ENCODE measurements around the gene AMACR. TPM values are rescaled to one million over a fixed set of nuclear protein-coding genes. Genes with fewer than 3 reads are reported as not detected.

AMACR gene
- total and polyA plus RNA-seq, 10 of the 15 experiments (the other 5 are each of a cell fraction or from before 2014, with no cell fraction given), result 2.6 to 20.4 (median 10.4) TPM

GRCh38 chr5:33978306-33978705 lies 29.5 kb downstream of the AMACR start:
- ChIA-PET POLR2A (no interaction called here), CTCF (interaction anchor here (1.1 to 3.1 kb wide), 2 partner anchors 8 to 20 kb away, joined by 4 to 12 read pairs; no protein-coding TSS in a partner anchor), RAD21 (ENCODE audit: unreplicated experiment) (interaction anchor here (1.0 kb wide), 1 partner anchor 8 kb away, joined by 3 read pairs; no protein-coding TSS in a partner anchor), SMC1A (ENCODE audit: uncharacterized antibody, unreplicated experiment) (interaction anchor here (1.2 kb wide), 1 partner anchor 19 kb away, joined by 7 read pairs; no protein-coding TSS in a partner anchor)
- Histone ChIP-seq H3K36me3 (ENCODE audit: control insufficient read depth in 2 of 2, insufficient read depth in 2 of 2, low read length in 1 of 2) (no peaks in the 10 kb centered on the region), H3K4me3 (no peak overlapping the region), H3K9me3 (replicated peaks; ENCODE audit: control insufficient read depth, insufficient read depth, low read length) (no peaks in the 10 kb centered on the region), H4K20me1 (ENCODE audit: control insufficient read depth, insufficient read depth) (no peaks in the 10 kb centered on the region), H3K79me2 (ENCODE audit: control insufficient read depth, insufficient read depth, low read length) (no peaks in the 10 kb centered on the region), H3K4me1 (ENCODE audit: control insufficient read depth, insufficient read depth, low read length) (peaks cover 7% of the 10 kb centered on the region), H2AFZ (ENCODE audit: control insufficient read depth, low read depth, low read length) (no peak overlapping the region), H3K4me2 (ENCODE audit: control insufficient read depth, insufficient read depth) (no peak overlapping the region), H3K27me3 (replicated peaks in 1 of 2; ENCODE audit: control insufficient read depth in 2 of 2, insufficient read depth in 2 of 2, low read length in 1 of 2) (no peaks in the 10 kb centered on the region), H3K9ac (ENCODE audit: control insufficient read depth, insufficient read depth, low read length) (no peak overlapping the region), H3K27ac (ENCODE audit: control insufficient read depth, insufficient read depth) (no peak overlapping the region)
- WGBS (ENCODE audit: insufficient coverage, insufficient replicate concordance, low lambda C conversion rate, missing lambda C conversion rate), result 60% methylated on average over 1 of the region's 1 CpG
- TF ChIP-seq HDAC2 (IDR thresholded peaks at IDR 0.05) (no peak), NFIC (IDR thresholded peaks at IDR 0.05; ENCODE audit: low read depth, low read length) (no peak), CBX5 (IDR thresholded peaks at IDR 0.05; ENCODE audit: low read depth) (no peak), JUND (IDR thresholded peaks at IDR 0.05; ENCODE audit: low read depth, low read length) (no peak), EP300 (IDR thresholded peaks at IDR 0.05; ENCODE audit: borderline replicate concordance in 1 of 2, control insufficient read depth in 1 of 2, low read depth in 2 of 2, low read length in 2 of 2) (no peak), MYC (IDR thresholded peaks at IDR 0.05; ENCODE audit: insufficient read depth, insufficient read length, insufficient replicate concordance, low read length, severe bottlenecking) (no peak), EED (IDR thresholded peaks at IDR 0.05; ENCODE audit: low read depth) (no peak)
- intact Hi-C loops (cut with micrococcal nuclease; ENCODE audit: unreplicated experiment) (loop anchor here (10.0 kb wide), 1 partner anchor 814 kb away; no protein-coding TSS in a partner anchor), in situ Hi-C loops (cut with MboI) (no loop called here)
- no peak for DNase-seq (ENCODE audit: low read depth, low spot score)
- FAIRE-seq, result no peak
- BruUV-seq (replicated peaks), result no TSS peak
- ATAC-seq, result no peak

DNA sequence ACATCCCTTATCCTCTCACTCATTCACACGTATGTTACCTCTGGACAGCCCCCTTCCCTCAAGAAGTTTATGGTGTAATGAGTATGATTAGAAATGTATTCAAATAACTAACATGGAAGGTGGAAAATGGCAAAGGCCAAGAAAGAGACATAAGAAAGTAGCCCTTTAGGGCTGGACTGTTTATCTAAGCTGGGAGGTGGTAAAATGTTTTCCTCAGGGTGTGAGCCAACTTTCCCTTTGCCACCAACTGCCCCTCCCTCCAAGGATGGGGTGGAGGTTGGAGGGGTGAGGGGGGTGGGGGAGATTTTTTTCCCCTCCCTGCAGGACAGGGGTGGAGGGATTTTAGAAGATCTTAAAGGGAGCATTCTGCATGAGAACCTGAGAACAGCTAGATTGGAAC lies 31.5 kb downstream of the AMACR start:
- Histone ChIP-seq H3K9ac (ENCODE audit: control insufficient read depth, insufficient read depth, low read length) (no peak overlapping the region), H3K36me3 (ENCODE audit: control insufficient read depth in 2 of 2, insufficient read depth in 2 of 2, low read length in 1 of 2) (no peaks in the 10 kb centered on the region), H2AFZ (ENCODE audit: control insufficient read depth, low read depth, low read length) (no peak overlapping the region), H3K4me2 (ENCODE audit: control insufficient read depth, insufficient read depth) (no peak overlapping the region), H4K20me1 (ENCODE audit: control insufficient read depth, insufficient read depth) (no peaks in the 10 kb centered on the region), H3K4me3 (no peak overlapping the region), H3K27ac (ENCODE audit: control insufficient read depth, insufficient read depth) (no peak overlapping the region), H3K79me2 (ENCODE audit: control insufficient read depth, insufficient read depth, low read length) (no peaks in the 10 kb centered on the region), H3K27me3 (replicated peaks in 1 of 2; ENCODE audit: control insufficient read depth in 2 of 2, insufficient read depth in 2 of 2, low read length in 1 of 2) (no peaks in the 10 kb centered on the region), H3K4me1 (ENCODE audit: control insufficient read depth, insufficient read depth, low read length) (peaks cover 17% of the 10 kb centered on the region), H3K9me3 (replicated peaks; ENCODE audit: control insufficient read depth, insufficient read depth, low read length) (no peaks in the 10 kb centered on the region)
- POLR2A ChIA-PET, result no interaction called here
- CTCF ChIA-PET, result interaction anchor here (0.6 to 1.9 kb wide), 5 partner anchors 9 to 832 kb away, joined by 3 to 6 read pairs (median 3); no protein-coding TSS in a partner anchor
- ATAC-seq, result no peak
- FAIRE-seq, result no peak
- intact Hi-C loops (cut with micrococcal nuclease; ENCODE audit: unreplicated experiment) (loop anchor here (10.0 kb wide), 1 partner anchor 812 kb away; no protein-coding TSS in a partner anchor), in situ Hi-C loops (cut with MboI) (no loop called here)
- SMC1A ChIA-PET (ENCODE audit: uncharacterized antibody, unreplicated experiment), result no interaction called here
- BruUV-seq (replicated peaks), result no TSS peak
- 55% methylated on average over 1 of the region's 1 CpG for WGBS (ENCODE audit: insufficient coverage, insufficient replicate concordance, low lambda C conversion rate, missing lambda C conversion rate)
- DNase-seq (ENCODE audit: low read depth, low spot score), result no peak
- RAD21 ChIA-PET (ENCODE audit: unreplicated experiment), result no interaction called here
- TF ChIP-seq SREBF2 (IDR thresholded peaks at IDR 0.05; ENCODE audit: low read length), result no peak
- TF ChIP-seq EED (IDR thresholded peaks at IDR 0.05; ENCODE audit: low read depth), result no peak
- no peak for TF ChIP-seq FOXM1 (IDR thresholded peaks at IDR 0.05; ENCODE audit: low read depth, low read length)
- TF ChIP-seq, protein P1, sequence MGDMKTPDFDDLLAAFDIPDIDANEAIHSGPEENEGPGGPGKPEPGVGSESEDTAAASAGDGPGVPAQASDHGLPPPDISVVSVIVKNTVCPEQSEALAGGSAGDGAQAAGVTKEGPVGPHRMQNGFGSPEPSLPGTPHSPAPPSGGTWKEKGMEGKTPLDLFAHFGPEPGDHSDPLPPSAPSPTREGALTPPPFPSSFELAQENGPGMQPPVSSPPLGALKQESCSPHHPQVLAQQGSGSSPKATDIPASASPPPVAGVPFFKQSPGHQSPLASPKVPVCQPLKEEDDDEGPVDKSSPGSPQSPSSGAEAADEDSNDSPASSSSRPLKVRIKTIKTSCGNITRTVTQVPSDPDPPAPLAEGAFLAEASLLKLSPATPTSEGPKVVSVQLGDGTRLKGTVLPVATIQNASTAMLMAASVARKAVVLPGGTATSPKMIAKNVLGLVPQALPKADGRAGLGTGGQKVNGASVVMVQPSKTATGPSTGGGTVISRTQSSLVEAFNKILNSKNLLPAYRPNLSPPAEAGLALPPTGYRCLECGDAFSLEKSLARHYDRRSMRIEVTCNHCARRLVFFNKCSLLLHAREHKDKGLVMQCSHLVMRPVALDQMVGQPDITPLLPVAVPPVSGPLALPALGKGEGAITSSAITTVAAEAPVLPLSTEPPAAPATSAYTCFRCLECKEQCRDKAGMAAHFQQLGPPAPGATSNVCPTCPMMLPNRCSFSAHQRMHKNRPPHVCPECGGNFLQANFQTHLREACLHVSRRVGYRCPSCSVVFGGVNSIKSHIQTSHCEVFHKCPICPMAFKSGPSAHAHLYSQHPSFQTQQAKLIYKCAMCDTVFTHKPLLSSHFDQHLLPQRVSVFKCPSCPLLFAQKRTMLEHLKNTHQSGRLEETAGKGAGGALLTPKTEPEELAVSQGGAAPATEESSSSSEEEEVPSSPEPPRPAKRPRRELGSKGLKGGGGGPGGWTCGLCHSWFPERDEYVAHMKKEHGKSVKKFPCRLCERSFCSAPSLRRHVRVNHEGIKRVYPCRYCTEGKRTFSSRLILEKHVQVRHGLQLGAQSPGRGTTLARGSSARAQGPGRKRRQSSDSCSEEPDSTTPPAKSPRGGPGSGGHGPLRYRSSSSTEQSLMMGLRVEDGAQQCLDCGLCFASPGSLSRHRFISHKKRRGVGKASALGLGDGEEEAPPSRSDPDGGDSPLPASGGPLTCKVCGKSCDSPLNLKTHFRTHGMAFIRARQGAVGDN (IDR thresholded peaks at IDR 0.05), result no peak
- no peak for TF ChIP-seq SMARCA5 (IDR thresholded peaks at IDR 0.05)
- TF ChIP-seq NFXL1 (IDR thresholded peaks at IDR 0.05; ENCODE audit: borderline replicate concordance), result no peak

All from GM12878 (cell line).